HG03378 (cell line): ENCODE measurements around the gene ARSB.
"Not testable (repeated sequence)": the region's sequence is repeated elsewhere in the genome, so short reads cannot be mapped to it uniquely, and the experiment has no call there.

Source experiments
- ATAC-seq: cut with Tn5 transposase; IDR thresholded peaks from one replicate; pipeline ENCODE4 v1.9.1; 2021; ENCODE audit warnings: mild to moderate bottlenecking, moderate library complexity; ENCODE audit not compliant: unreplicated experiment

ARSB gene

DNA sequence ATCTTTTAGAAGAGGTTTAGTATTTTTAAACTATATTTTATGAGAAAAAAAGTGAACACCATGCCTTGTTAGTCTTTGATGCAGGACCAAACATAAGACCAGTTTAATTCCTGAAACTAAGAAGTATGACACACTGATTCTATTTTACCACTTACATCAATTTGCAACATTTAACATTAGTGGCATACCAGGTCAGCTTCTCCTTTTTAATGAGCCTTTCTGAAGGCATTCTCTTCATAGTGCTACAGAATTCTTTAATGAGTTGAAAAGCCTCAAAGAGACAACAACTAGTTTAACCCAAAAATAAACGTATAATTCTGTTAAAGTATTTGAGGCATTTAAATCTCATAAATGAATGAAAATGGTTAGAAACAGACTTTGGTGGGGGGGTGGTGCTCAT lies 28.2 kb downstream of the ARSB start:
- no peak for ATAC-seq

DNA sequence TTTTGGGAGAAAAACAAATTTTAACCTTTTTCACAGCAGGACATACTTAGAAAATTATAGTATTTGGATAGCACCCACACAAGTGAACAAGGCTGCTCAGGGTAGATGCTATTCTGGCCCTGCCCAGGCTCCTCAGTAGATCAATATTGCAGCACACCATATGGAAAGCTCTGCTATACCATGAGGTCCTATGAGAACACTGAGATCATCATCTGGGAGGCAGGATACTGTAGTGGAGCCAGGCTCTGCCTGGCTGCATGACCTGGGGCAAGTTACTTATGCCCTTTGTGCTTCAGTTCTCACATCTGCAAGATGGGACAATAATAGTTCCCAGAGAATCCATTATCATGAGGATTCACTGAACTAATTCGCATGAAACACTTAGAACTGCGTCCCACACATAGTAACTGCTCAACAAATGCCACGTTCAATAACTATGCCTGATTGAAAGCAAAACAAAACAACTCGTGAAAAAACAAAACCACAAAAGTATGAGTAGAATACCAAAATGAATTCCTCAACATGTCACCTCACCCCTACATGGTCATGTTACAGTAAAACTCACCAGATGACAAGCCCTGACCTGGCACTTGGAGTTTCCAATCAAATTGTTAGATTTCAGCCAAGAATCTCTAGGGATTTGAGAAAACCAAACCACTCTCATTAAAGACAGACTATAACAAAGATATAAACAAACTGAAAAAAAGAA lies 31.9 kb downstream of the ARSB start:
- ATAC-seq: no peak

GRCh38 chr5:78930721-78931120 lies 54.4 kb downstream of the ARSB start:
- ATAC-seq: no peak

DNA sequence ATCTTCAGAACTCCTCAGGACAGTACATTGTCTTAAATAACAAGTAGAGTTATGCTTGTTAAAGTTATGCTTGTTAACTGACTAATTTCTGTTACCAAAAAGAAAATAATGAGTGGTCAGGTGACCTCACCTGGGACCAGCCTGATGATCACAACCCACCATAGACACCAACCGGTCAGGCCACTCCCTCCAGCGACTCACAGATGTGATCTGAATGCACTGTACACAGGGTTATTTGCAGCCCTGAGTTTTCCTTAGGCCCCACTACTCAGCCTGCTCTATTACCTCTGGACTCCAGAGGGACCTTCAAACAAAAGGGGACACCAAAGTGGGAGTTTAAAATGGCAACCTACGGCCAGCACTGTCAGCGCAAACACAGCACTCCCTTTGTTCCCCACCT lies 55.3 kb downstream of the ARSB start:
- no peak for ATAC-seq

- no peak for ATAC-seq
These were observed 57.3 kb downstream of the ARSB start for GRCh38 chr5:78927657-78928282.

- ATAC-seq: no peak
These were observed 58.9 kb downstream of the ARSB start for GRCh38 chr5:78926252-78926651.

- no peak for ATAC-seq
These were observed 59.8 kb downstream of the ARSB start for GRCh38 chr5:78925129-78925876.

DNA sequence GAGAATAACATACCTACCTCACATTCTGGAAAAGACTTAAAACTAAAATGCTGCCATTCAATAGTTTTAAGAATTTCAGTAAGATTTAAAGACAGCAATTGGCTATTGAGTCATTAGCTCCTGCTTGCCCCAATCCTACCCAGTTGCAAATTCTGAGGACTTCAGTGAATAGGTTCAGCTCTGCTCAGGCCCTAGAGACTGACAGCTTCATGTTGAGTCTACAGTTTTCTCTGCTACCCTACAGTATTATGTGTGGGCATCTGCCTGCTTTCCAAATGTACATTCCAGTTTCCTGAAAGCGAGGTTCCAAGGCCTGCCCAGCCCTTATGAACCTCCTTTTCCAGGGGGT lies 61.5 kb downstream of the ARSB start:
- no peak for ATAC-seq

- no peak for ATAC-seq
These were observed 62.1 kb downstream of the ARSB start for GRCh38 chr5:78922879-78923621.

- ATAC-seq: no peak
These were observed 64.5 kb downstream of the ARSB start for GRCh38 chr5:78920604-78921003.

- no peak for ATAC-seq
These were observed 65.3 kb downstream of the ARSB start for GRCh38 chr5:78919796-78920195.

- no peak for ATAC-seq
These were observed 69.1 kb downstream of the ARSB start for GRCh38 chr5:78916044-78916443.

DNA sequence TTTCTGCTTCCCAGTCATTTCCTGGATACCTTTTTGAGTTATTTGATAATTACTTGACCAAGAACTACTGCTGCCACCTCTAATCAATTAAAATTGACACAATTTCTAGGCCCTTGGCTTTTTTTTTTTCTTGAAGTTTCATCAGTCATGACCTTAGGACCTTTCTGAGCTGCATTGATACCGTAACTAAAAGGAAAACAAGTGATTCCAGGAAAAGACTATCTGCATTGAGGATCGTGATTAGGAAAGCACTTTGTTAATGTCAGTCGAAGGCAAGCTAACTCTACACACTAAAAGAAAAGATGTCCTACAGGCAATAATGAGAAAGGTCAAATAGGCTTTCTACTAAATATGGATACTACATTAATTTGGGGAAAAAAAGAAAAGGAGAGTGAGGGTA lies 69.9 kb downstream of the ARSB start:
- no peak for ATAC-seq

GRCh38 chr5:78912811-78913210 lies 72.3 kb downstream of the ARSB start:
- ATAC-seq: no peak

GRCh38 chr5:78912085-78912771 lies 72.9 kb downstream of the ARSB start:
- ATAC-seq: no peak

DNA sequence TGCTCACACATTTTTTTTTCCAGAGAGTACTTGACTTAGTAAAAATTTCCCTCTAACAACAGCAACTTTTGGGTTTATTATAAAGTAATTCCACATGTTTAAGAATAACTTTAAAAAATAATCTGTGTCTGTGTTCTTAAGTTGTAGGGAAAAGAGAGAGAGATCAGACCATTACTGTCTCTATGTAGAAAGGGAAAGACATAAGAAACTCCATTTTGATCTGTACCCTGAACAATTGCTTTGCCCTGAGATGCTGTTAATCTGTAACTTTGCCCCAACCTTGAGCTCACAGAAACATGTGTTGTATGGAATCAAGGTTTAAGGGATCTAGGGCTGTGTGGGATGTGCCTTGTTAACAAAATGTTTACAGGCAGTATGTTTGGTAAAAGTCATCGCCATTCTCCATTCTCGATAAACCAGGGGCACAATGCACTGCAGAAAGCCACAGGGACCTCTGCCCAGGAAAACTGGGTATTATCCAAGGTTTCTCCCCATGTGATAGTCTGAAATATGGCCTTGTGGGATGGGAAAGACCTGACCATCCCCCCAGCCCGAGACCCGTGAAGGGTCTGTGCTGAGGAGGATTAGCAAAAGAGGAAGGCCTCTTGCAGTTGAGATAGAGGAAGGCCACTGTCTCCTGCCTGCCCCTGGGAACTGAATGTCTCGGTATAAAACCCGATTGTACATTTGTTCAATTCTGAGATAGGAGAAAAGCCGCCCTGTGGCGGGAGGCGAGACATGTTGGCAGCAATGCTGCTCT lies 75.7 kb downstream of the ARSB start:
- not testable (repeated sequence) for ATAC-seq

DNA sequence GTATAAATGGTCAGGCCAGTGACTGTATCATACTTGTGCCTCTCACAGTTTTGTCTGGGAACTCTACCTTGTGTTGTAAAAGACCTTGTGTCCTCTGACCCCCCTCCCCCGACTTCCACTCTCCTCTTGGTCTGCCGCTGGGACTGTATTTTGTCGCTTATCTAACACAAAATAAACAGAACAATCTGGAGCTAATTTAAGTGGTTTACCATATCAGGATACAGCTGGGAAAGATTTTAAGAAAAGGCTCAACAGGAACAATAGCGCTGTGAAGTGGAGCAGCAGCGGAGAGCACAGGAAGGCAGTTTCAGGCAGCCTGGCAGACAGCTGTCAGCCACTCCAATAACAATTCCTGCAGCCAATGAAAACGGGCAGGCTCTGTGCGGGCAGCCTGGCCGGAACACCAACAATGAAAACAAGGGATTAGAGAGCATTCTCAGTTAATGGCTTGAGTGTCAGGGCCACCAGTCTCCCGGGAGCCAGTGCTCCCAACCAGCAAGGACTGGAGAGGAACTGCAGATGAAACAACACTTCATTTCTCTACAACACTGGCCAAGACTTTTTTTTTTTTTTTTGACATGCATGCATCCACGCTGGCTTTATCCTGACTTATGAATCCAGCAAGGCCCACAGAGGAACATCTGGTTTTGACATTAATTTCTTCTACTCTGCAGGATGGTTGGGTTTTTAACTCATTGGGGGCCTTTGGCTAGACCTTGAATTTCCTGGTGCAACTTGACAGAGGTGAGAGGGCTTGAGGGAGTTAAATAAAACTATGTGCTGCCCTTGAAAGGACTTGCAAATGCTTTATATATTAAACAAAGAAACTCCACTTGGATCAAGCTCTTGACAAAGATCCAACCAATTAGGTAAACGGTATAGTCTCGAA lies 76.7 kb downstream of the ARSB start:
- ATAC-seq: no peak

- no peak for ATAC-seq
These were observed 77.7 kb downstream of the ARSB start for GRCh38 chr5:78907255-78907891.
